Prostate gland (tissue), 2 donors: ENCODE measurements around the gene PTPRG. TPM values are rescaled to one million over a fixed set of nuclear protein-coding genes. Genes with fewer than 3 reads are reported as not detected.
"Not testable (repeated sequence)": the region's sequence is repeated elsewhere in the genome, so short reads cannot be mapped to it uniquely, and the experiment has no call there.

ENCODE experiments used
- DNase-seq: peaks from one replicate; pipeline ENCODE4 v3.0.0-alpha.2; 2019; ENCODE audit warnings: low spot score
- H3K27ac ChIP-seq, 2 donors: fragments of 200-600 bp; sonication (generic); 2 replicates each; pipeline ENCODE4 v1.5.1; 2017 to 2019
- H3K27me3 ChIP-seq: fragments of 200-600 bp; sonication (generic); replicated peaks from 2 replicates; pipeline ENCODE4 v1.5.1; 2019; ENCODE audit not compliant: insufficient read depth
- H3K36me3 ChIP-seq, 2 donors: fragments of 200-600 bp; sonication (generic); 1 replicate in 1 of 2; 2 replicates in 1 of 2; pipeline versions ENCODE4 v1.5.1 to v1.8.1; 2017 to 2019
- H3K4me1 ChIP-seq: fragments of 200-600 bp; sonication (generic); replicated peaks from 2 replicates; pipeline ENCODE4 v1.5.1; 2019
- H3K4me3 ChIP-seq, 2 donors: fragments of 200-600 bp; sonication (generic); 2 replicates each; pipeline ENCODE4 v1.5.1; 2017 to 2019
- H3K9me3 ChIP-seq: fragments of 200-600 bp; sonication (generic); 2 replicates; pipeline ENCODE4 v1.5.1; 2017
- POLR2A ChIP-seq: fragments of 450-650 bp; IDR thresholded peaks from one replicate; pipeline ENCODE4 v1.6.1; 2016; ENCODE audit warnings: antibody characterized with exemption, mild to moderate bottlenecking
- POLR2AphosphoS5 ChIP-seq: sonication (generic); formaldehyde crosslinking; IDR thresholded peaks from one replicate; pipeline ENCODE4 v1.6.1; 2017; ENCODE audit warnings: antibody characterized with exemption
- WGBS: methylation state at CpG from one replicate; pipeline ENCODE4 v1.1.5; 2018; 5-methylcytosine and 5-hydroxymethylcytosine counted together
- intact Hi-C: fragments of 100-400 bp; cut with DNase I; formaldehyde crosslinking; loops from one replicate; pipeline ENCODE4 v1.14.2; 2022
- total RNA-seq, 2 donors: library from RNA; depleted of rRNA; stranded (reverse); fragments of >200 nt; gene quantifications; one replicate each; pipeline ENCODE4 v1.1.0, GENCODE V29; 2016
- TF ChIP-seq, protein P1 (sequence below), 4 experiments: fragments of 200-600 bp in 2 of 4; fragments of 450-650 bp in 2 of 4; sonication (generic) in 2 of 4; IDR thresholded peaks; 1 replicate in 3 of 4; 2 replicates in 1 of 4; pipeline ENCODE4 v1.5.1; 2016 to 2019; ENCODE audit warnings: antibody characterized with exemption in 4 of 4, mild to moderate bottlenecking in 2 of 4, moderate library complexity in 2 of 4

PTPRG gene
- total RNA-seq, 2 donors from 2014 or later = 22.0 to 78.6 TPM

DNA sequence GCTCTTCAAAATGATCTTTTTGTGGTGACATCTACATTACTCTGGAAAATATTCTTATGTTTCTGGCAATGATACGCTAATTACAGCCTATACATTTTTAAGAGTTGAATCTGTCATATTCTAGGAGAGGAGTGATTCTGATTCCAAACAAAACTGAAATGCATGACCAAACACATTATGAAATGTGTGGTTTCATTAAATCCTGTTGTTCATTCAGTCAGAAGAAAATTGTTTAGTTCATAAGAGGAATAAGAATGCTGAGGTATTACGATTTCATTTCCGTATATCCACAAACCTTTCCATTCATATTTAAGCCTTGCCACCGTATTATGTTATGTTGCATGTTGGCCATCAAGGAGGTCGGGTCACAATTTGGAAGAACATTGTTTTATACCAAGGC is 466.9 kb downstream of the PTPRG start:
- H3K27me3 ChIP-seq = no peaks in the 10 kb centered on the region
- H3K4me3 ChIP-seq = no peak overlapping the region
- TF ChIP-seq POLR2AphosphoS5 (no peak), POLR2A (no peak)
- TF ChIP-seq, protein P1, sequence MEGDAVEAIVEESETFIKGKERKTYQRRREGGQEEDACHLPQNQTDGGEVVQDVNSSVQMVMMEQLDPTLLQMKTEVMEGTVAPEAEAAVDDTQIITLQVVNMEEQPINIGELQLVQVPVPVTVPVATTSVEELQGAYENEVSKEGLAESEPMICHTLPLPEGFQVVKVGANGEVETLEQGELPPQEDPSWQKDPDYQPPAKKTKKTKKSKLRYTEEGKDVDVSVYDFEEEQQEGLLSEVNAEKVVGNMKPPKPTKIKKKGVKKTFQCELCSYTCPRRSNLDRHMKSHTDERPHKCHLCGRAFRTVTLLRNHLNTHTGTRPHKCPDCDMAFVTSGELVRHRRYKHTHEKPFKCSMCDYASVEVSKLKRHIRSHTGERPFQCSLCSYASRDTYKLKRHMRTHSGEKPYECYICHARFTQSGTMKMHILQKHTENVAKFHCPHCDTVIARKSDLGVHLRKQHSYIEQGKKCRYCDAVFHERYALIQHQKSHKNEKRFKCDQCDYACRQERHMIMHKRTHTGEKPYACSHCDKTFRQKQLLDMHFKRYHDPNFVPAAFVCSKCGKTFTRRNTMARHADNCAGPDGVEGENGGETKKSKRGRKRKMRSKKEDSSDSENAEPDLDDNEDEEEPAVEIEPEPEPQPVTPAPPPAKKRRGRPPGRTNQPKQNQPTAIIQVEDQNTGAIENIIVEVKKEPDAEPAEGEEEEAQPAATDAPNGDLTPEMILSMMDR (IDR thresholded peaks at IDR 0.05) = no peak
- DNase-seq = no peak
- 94% methylated on average over 5 of the region's 5 CpGs for WGBS
- no peaks in the 10 kb centered on the region for H3K36me3 ChIP-seq
- no peaks in the 10 kb centered on the region for H3K4me1 ChIP-seq
- no peak overlapping the region for H3K27ac ChIP-seq
- intact Hi-C loops = no loop called here
- no peaks in the 10 kb centered on the region for H3K9me3 ChIP-seq

- Histone ChIP-seq H3K27ac (no peak overlapping the region), H3K27me3 (no peaks in the 10 kb centered on the region), H3K4me3 (no peak overlapping the region), H3K36me3 (no peaks in the 10 kb centered on the region), H3K4me1 (no peaks in the 10 kb centered on the region), H3K9me3 (no peaks in the 10 kb centered on the region)
- no peak for TF ChIP-seq POLR2A
- no peak for TF ChIP-seq POLR2AphosphoS5
- TF ChIP-seq, protein P1 (IDR thresholded peaks at IDR 0.05) = no peak
- intact Hi-C loops = no loop called here
- no peak for DNase-seq
- WGBS = 94% methylated on average over 5 of the region's 5 CpGs
Measured at GRCh38 chr3:62032738-62033137, 471.4 kb downstream of the PTPRG start.

DNA sequence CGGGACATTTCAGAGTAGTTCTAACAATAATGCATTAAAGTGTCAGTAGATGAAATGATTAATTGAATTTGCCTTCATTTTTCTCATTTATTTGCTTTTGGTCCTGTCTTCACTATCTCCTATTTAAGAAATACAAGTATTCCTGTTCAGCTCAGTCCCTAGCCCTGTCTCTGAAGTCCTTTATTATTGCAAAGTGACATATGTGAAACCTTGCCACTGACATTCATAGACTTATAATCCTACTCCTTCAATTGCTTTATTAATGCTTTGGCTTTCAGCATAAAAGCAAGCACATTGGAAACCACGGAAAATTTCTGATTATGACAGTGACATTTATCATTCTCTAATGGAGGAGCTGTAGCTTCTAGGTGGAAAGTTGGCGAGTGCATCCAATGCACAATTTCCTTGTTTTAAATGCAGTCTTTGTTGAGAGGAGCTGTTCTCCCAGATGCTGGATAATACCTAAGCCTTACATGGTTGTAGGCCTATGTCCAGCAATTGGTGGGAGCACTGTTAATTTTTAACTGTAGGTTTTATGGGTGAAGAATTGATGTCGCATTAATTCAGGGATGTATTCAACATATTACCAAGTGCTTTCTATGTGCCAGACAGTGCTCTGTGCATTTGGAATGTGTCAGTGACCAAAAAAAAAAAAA is 474.2 kb downstream of the PTPRG start:
- intact Hi-C loops = no loop called here

GRCh38 chr3:62036726-62037125 is 475.4 kb downstream of the PTPRG start:
- TF ChIP-seq POLR2A (no peak), POLR2AphosphoS5 (no peak)
- TF ChIP-seq, protein P1 (IDR thresholded peaks at IDR 0.05) = no peak
- Histone ChIP-seq H3K27ac (no peak overlapping the region), H3K36me3 (no peaks in the 10 kb centered on the region), H3K9me3 (no peaks in the 10 kb centered on the region), H3K27me3 (no peaks in the 10 kb centered on the region), H3K4me3 (no peak overlapping the region), H3K4me1 (no peaks in the 10 kb centered on the region)
- whole genome bisulfite sequencing = 67% methylated on average over 9 of the region's 9 CpGs
- no peak for DNase-seq
- intact Hi-C loops = no loop called here

More for the DNA sequence above, 474.2 kb downstream of the PTPRG start:
- TF ChIP-seq, protein P1 (IDR thresholded peaks at IDR 0.05) = no peak
- TF ChIP-seq POLR2AphosphoS5 (no peak), POLR2A (no peak)
- Histone ChIP-seq H3K4me3 (no peak overlapping the region), H3K27ac (no peak overlapping the region), H3K27me3 (no peaks in the 10 kb centered on the region), H3K9me3 (no peaks in the 10 kb centered on the region), H3K4me1 (no peaks in the 10 kb centered on the region), H3K36me3 (no peaks in the 10 kb centered on the region)
- 74% methylated on average over 4 of the region's 4 CpGs for WGBS
- no peak for DNase-seq

- intact Hi-C loops, H3K27me3 ChIP-seq, H3K9me3 ChIP-seq, DNase-seq, H3K36me3 ChIP-seq, H3K4me1 ChIP-seq, H3K4me3 ChIP-seq: not testable (repeated sequence)
- 75% methylated on average over 4 of the region's 4 CpGs for WGBS
- H3K27ac ChIP-seq = peak overlapping the region in 1 of 2 donors; percentile 12
Measured at GRCh38 chr3:62038798-62039197, 477.4 kb downstream of the PTPRG start.
